Endothelial cell of umbilical vein (primary cell): Measurements from ENCODE around the gene CST9L. TPM values are rescaled to one million over a fixed set of nuclear protein-coding genes. Genes with fewer than 3 reads are reported as not detected.

Experiments used
- BruUV-seq: library from RNA; stranded (reverse); fragments of 400-500 nt; replicated peaks from 2 replicates; lab custom pipeline; 2021; lab: Mats Ljungman, UMichigan
- CTCF ChIA-PET: fragments of 300-600, 350-600 bp; sonication (Branson Sonifier 250); formaldehyde crosslinking; loops from one replicate; lab custom pipeline; 2021; ENCODE audit warnings: antibody characterized with exemption, inconsistent platforms; lab: Charles Lee
- POLR2A ChIA-PET: fragments of 300-600, 350-600 bp; sonication (Branson Sonifier 250); formaldehyde crosslinking; loops from one replicate; lab custom pipeline; 2021; ENCODE audit warnings: antibody characterized with exemption, inconsistent platforms; lab: Charles Lee
- DNase-seq: peaks from one replicate; pipeline ENCODE4 v3.0.0-alpha.2; 2011; ENCODE audit warnings: low read depth, low spot score
- FAIRE-seq: peaks from 2 replicates; lab custom pipeline; 2011; peaks lifted over from hg19 to GRCh38; lab: Jason Lieb, UNC
- H2AFZ ChIP-seq: 2 replicates; pipeline ENCODE4 v1.6.0; 2012; ENCODE audit warnings: low read depth, low read length, control low read depth, inconsistent platforms
- H3K27ac ChIP-seq: 2 replicates; pipeline ENCODE4 v1.5.1; 2011; ENCODE audit warnings: low read depth, mild to moderate bottlenecking, control low read depth, low read length, moderate library complexity; ENCODE audit not compliant: insufficient read depth
- H3K27me3 ChIP-seq, 2 experiments: 2 replicates each; pipeline versions ENCODE4 v1.6.0 to v1.6.1; 2011; ENCODE audit warnings: low read length in 2 of 2, mixed read lengths in 1 of 2; ENCODE audit not compliant: control insufficient read depth in 2 of 2, insufficient read depth in 2 of 2
- H3K36me3 ChIP-seq, 2 experiments: 2 replicates in 1 of 2; 3 replicates in 1 of 2; pipeline ENCODE4 v1.5.1; 2011; ENCODE audit warnings: low read length in 2 of 2, mild to moderate bottlenecking in 1 of 2, moderate library complexity in 1 of 2; ENCODE audit not compliant: control insufficient read depth in 2 of 2, insufficient read depth in 2 of 2; ENCODE audit errors: extremely low read depth in 1 of 2
- H3K4me1 ChIP-seq: 3 replicates; pipeline ENCODE4 v1.5.1; 2011; ENCODE audit warnings: mild to moderate bottlenecking, low read length; ENCODE audit not compliant: control insufficient read depth, insufficient read depth; ENCODE audit errors: extremely low read depth
- H3K4me2 ChIP-seq: 2 replicates; pipeline ENCODE4 v1.6.1; 2011; ENCODE audit warnings: low read length, control low read depth, mixed read lengths; ENCODE audit not compliant: insufficient read depth
- H3K4me3 ChIP-seq, 3 experiments: fragments of 200-600 bp in 1 of 3; sonication (generic), shearing (Covaris generic) in 1 of 3; replicated peaks in 1 of 3; 2 replicates each; pipeline ENCODE4 v1.5.1; 2011 to 2016; ENCODE audit warnings: control low read depth in 3 of 3, low read length in 3 of 3, mild to moderate bottlenecking in 2 of 3, inconsistent platforms in 1 of 3, low read depth in 1 of 3, moderate library complexity in 1 of 3; ENCODE audit not compliant: insufficient read depth in 1 of 3
- H3K79me2 ChIP-seq: 2 replicates; pipeline ENCODE4 v1.6.0; 2012; ENCODE audit warnings: low read length, inconsistent platforms; ENCODE audit not compliant: control insufficient read depth, insufficient read depth
- H3K9ac ChIP-seq: replicated peaks from 2 replicates; pipeline ENCODE3; 2011; ENCODE audit warnings: low read length, control low read depth; ENCODE audit not compliant: insufficient read depth; ENCODE audit errors: extremely low read depth
- H3K9me1 ChIP-seq: replicated peaks from 3 replicates; pipeline ENCODE4 v1.6.0; 2011; ENCODE audit warnings: mild to moderate bottlenecking, low read length; ENCODE audit not compliant: control insufficient read depth, insufficient read depth; ENCODE audit errors: extremely low read depth
- H3K9me3 ChIP-seq: replicated peaks from 2 replicates; pipeline ENCODE4 v1.5.1; 2012; ENCODE audit warnings: low read length, inconsistent platforms; ENCODE audit not compliant: control insufficient read depth, insufficient read depth
- H4K20me1 ChIP-seq: replicated peaks from 2 replicates; pipeline ENCODE3; 2011; ENCODE audit warnings: mild to moderate bottlenecking, low read length; ENCODE audit not compliant: control insufficient read depth, insufficient read depth; ENCODE audit errors: extremely low read depth
- CTCF ChIP-seq, 2 donors: IDR thresholded peaks; 1 replicate in 1 of 2; 2 replicates in 1 of 2; pipeline ENCODE4 v1.5.1; 2011; ENCODE audit warnings: low read length in 2 of 2, mild to moderate bottlenecking in 2 of 2, moderate library complexity in 2 of 2, control low read depth in 1 of 2, inconsistent platforms in 1 of 2, low read depth in 1 of 2; ENCODE audit not compliant: insufficient read depth in 1 of 2; ENCODE audit errors: extremely low read depth in 1 of 2
- EZH2 ChIP-seq: IDR thresholded peaks from 2 replicates; pipeline ENCODE4 v1.6.1; 2012; ENCODE audit warnings: borderline replicate concordance, low read depth, mild to moderate bottlenecking, moderate library complexity, low read length, inconsistent platforms; ENCODE audit not compliant: severe bottlenecking
- FOS ChIP-seq: IDR thresholded peaks from 2 replicates; pipeline ENCODE4 v1.6.1; 2011; ENCODE audit warnings: mild to moderate bottlenecking, low read length, moderate library complexity, borderline replicate concordance; ENCODE audit not compliant: insufficient read depth
- GATA2 ChIP-seq: IDR thresholded peaks from 2 replicates; pipeline ENCODE4 v1.7.0; 2011; ENCODE audit warnings: low read depth, mild to moderate bottlenecking, moderate library complexity, mixed read lengths, low read length; ENCODE audit not compliant: insufficient read length, insufficient read depth
- JUN ChIP-seq: IDR thresholded peaks from 2 replicates; pipeline ENCODE4 v1.6.1; 2011; ENCODE audit warnings: borderline replicate concordance, low read depth; ENCODE audit not compliant: insufficient read length, insufficient read depth
- MAX ChIP-seq: IDR thresholded peaks from 2 replicates; pipeline ENCODE4 v1.6.1; 2011; ENCODE audit not compliant: insufficient read depth, insufficient read length
- MYC ChIP-seq: IDR thresholded peaks from one replicate; pipeline ENCODE4 v1.6.1; 2011; ENCODE audit warnings: mild to moderate bottlenecking, low read depth, low read length
- POLR2A ChIP-seq: IDR thresholded peaks from 2 replicates; pipeline ENCODE4 v1.6.1; 2012; ENCODE audit warnings: low read depth, mild to moderate bottlenecking, control low read depth, low read length
- POLR2AphosphoS5 ChIP-seq: IDR thresholded peaks from 2 replicates; pipeline ENCODE4 v1.6.1; 2012; ENCODE audit warnings: low read depth, mild to moderate bottlenecking, control low read depth, low read length, moderate library complexity; ENCODE audit not compliant: insufficient read depth
- dilution Hi-C: fragments of 300-500 bp; cut with MboI; formaldehyde crosslinking; loops from one replicate; pipeline ENCODE4 v1.15.0; 2019; ENCODE audit warnings: low sequenced_read_pairs; ENCODE audit not compliant: extremely low pct_ligation_motif_present
- intact Hi-C: fragments of 100-400 bp; cut with micrococcal nuclease; formaldehyde crosslinking; loops from one replicate; pipeline ENCODE4 v1.10.0; 2022
- polyA plus RNA-seq, 4 experiments: library from polyadenylated mRNA; depleted of rRNA in 3 of 4; stranded (reverse) in 3 of 4; unstranded in 1 of 4; fragments of >200 nt; gene quantifications; 2 replicates each; pipeline versions ENCODE4 v1.2.1 to v1.2.3, GENCODE V29; 2011 to 2012; ENCODE audit warnings: missing spikeins in 1 of 4
- total RNA-seq: library from RNA; stranded (reverse); gene quantifications from 2 replicates; pipeline ENCODE4 v1.2.3, GENCODE V29; 2021

Gene CST9L
- total and polyA plus RNA-seq, 2 donors (not counting 3 experiments of a cell fraction or from before 2014, with no cell fraction given), result not detected

- no peak overlapping the region for H3K9ac ChIP-seq
Measured at GRCh38 chr20:23530937-23531567, 37.2 kb downstream of the CST9L start.

More at GRCh38 chr20:23530937-23531567, 37.2 kb downstream of the CST9L start:
- Histone ChIP-seq H3K27ac (no peak overlapping the region), H2AFZ (no peak overlapping the region), H3K27me3 (no peaks in the 10 kb centered on the region), H3K79me2 (no peaks in the 10 kb centered on the region), H3K9me3 (no peaks in the 10 kb centered on the region), H3K4me2 (no peak overlapping the region), H3K9me1 (no peaks in the 10 kb centered on the region), H3K4me1 (no peaks in the 10 kb centered on the region), H3K4me3 (no peak overlapping the region), H3K36me3 (no peaks in the 10 kb centered on the region), H4K20me1 (no peaks in the 10 kb centered on the region)
- FAIRE-seq (no peak), DNase-seq (no peak)
- no TSS peak for BruUV-seq
- TF ChIP-seq POLR2AphosphoS5 (no peak), GATA2 (no peak), MYC (no peak), MAX (no peak), JUN (no peak), EZH2 (no peak), CTCF (IDR thresholded peaks at IDR 0.05; ENCODE audit: extremely low read depth in 1 of 2, insufficient read depth in 1 of 2, low read depth in 1 of 2, low read length in 2 of 2) (no peak), POLR2A (no peak), FOS (no peak)
- intact Hi-C loops (no loop called here), dilution Hi-C loops (no loop called here)
- ChIA-PET CTCF (interaction anchor here (1.4 kb wide), 1 partner anchor 9 kb away, joined by 4 read pairs; no protein-coding TSS in a partner anchor), POLR2A (no interaction called here)
